H1 (cell line): ENCODE results near the gene HTR4. TPM values are rescaled to one million over a fixed set of nuclear protein-coding genes. Genes with fewer than 3 reads are reported as not detected.

Experiments
- CTCF ChIA-PET: fragments of 300-600 bp; sonication (Branson Sonifier 250); formaldehyde crosslinking; loops from one replicate; lab custom pipeline; 2021; ENCODE audit not compliant: partially characterized antibody; lab: Charles Lee
- POLR2A ChIA-PET: fragments of 300-600 bp; sonication (Branson Sonifier 250); formaldehyde crosslinking; loops from one replicate; lab custom pipeline; 2021; ENCODE audit warnings: inconsistent platforms; ENCODE audit not compliant: partially characterized antibody; lab: Charles Lee
- DNase-seq, 2 experiments: peaks; one replicate each; pipeline versions ENCODE4 v3.0.0 to v3.0.0-alpha.2; 2010 to 2022; ENCODE audit warnings: low spot score in 2 of 2, low read depth in 1 of 2, mixed read lengths in 1 of 2
- FAIRE-seq: peaks from 2 replicates; lab custom pipeline; 2011; peaks lifted over from hg19 to GRCh38; lab: Jason Lieb, UNC
- H2AFZ ChIP-seq: 2 replicates; pipeline ENCODE4 v1.8.1; 2012; ENCODE audit warnings: low read length, inconsistent platforms
- H2AK5ac ChIP-seq: 2 replicates; pipeline ENCODE4 v1.6.1; 2013; ENCODE audit warnings: low read depth, low read length
- H2BK120ac ChIP-seq: replicated peaks from 2 replicates; pipeline ENCODE3; 2013; ENCODE audit warnings: low read depth, low read length, inconsistent platforms
- H2BK12ac ChIP-seq: 2 replicates; pipeline ENCODE4 v1.6.1; 2013; ENCODE audit warnings: low read depth, low read length
- H2BK15ac ChIP-seq: 2 replicates; pipeline ENCODE4 v1.6.1; 2013; ENCODE audit warnings: low read length
- H2BK20ac ChIP-seq: 2 replicates; pipeline ENCODE4 v1.6.1; 2013; ENCODE audit warnings: low read length
- H2BK5ac ChIP-seq: 2 replicates; pipeline ENCODE4 v1.6.1; 2013; ENCODE audit warnings: low read depth, low read length
- H3K14ac ChIP-seq: 2 replicates; pipeline ENCODE4 v1.6.1; 2013; ENCODE audit warnings: inconsistent platforms; ENCODE audit not compliant: insufficient read length
- H3K18ac ChIP-seq: 2 replicates; pipeline ENCODE4 v1.6.1; 2013; ENCODE audit warnings: low read length; ENCODE audit errors: extremely low read depth
- H3K23ac ChIP-seq: 2 replicates; pipeline ENCODE4 v1.6.1; 2013; ENCODE audit warnings: inconsistent platforms; ENCODE audit not compliant: insufficient read length
- H3K23me2 ChIP-seq: 2 replicates; pipeline ENCODE4 v1.6.1; 2013; ENCODE audit warnings: low read depth, low read length
- H3K27ac ChIP-seq: 2 replicates; pipeline ENCODE4 v1.6.1; 2011; ENCODE audit warnings: low read depth, low read length, inconsistent platforms
- H3K27me3 ChIP-seq, 4 experiments: replicated peaks in 1 of 4; 1 replicate in 1 of 4; 2 replicates in 3 of 4; pipeline versions ENCODE4 v1.6.1 to v1.8.1; 2011 to 2013; ENCODE audit warnings: low read length in 3 of 4, mild to moderate bottlenecking in 3 of 4, inconsistent platforms in 2 of 4, mixed read lengths in 2 of 4, moderate library complexity in 1 of 4; ENCODE audit not compliant: control insufficient read depth in 3 of 4, insufficient read depth in 3 of 4; ENCODE audit errors: extremely low read depth in 1 of 4
- H3K36me3 ChIP-seq, 4 experiments: 2 replicates each; pipeline versions ENCODE4 v1.6.1 to v1.8.1; 2011 to 2013; ENCODE audit warnings: mild to moderate bottlenecking in 4 of 4, low read length in 3 of 4, moderate library complexity in 2 of 4, control low read depth in 1 of 4, inconsistent platforms in 1 of 4; ENCODE audit not compliant: insufficient read depth in 4 of 4, control insufficient read depth in 2 of 4
- H3K4ac ChIP-seq: replicated peaks from 2 replicates; pipeline ENCODE3; 2013; ENCODE audit warnings: low read length, low read depth, mixed read lengths, inconsistent platforms; ENCODE audit not compliant: insufficient read length
- H3K4me1 ChIP-seq, 4 experiments: replicated peaks in 1 of 4; 1 replicate in 1 of 4; 2 replicates in 3 of 4; pipeline versions ENCODE4 v1.6.1 to v1.8.1; 2011 to 2013; ENCODE audit warnings: low read length in 3 of 4, inconsistent platforms in 2 of 4, mixed read lengths in 1 of 4; ENCODE audit not compliant: insufficient read depth in 4 of 4, control insufficient read depth in 3 of 4
- H3K4me2 ChIP-seq, 2 experiments: 2 replicates each; pipeline versions ENCODE4 v1.6.1 to v1.8.1; 2011 to 2013; ENCODE audit warnings: low read depth in 2 of 2, low read length in 2 of 2, control low read depth in 1 of 2, inconsistent platforms in 1 of 2, mild to moderate bottlenecking in 1 of 2; ENCODE audit not compliant: insufficient read depth in 1 of 2
- H3K4me3 ChIP-seq, 4 experiments: fragments of 200-600, 300-600 bp in 1 of 4; sonication (generic), shearing (Covaris generic), sonication (Bioruptor Twin) in 1 of 4; 2 replicates each; pipeline versions ENCODE4 v1.5.1 to v1.8.1; 2011 to 2016; ENCODE audit warnings: low read length in 4 of 4, low read depth in 3 of 4, control low read depth in 2 of 4, inconsistent platforms in 2 of 4, mild to moderate bottlenecking in 2 of 4, mixed read lengths in 1 of 4, moderate library complexity in 1 of 4; ENCODE audit not compliant: insufficient read depth in 2 of 4; ENCODE audit errors: extremely low read depth in 1 of 4
- H3K56ac ChIP-seq: replicated peaks from 2 replicates; pipeline ENCODE3; 2013; ENCODE audit warnings: low read depth, mild to moderate bottlenecking, mixed read lengths, low read length, inconsistent platforms; ENCODE audit not compliant: insufficient read length
- H3K79me1 ChIP-seq: 2 replicates; pipeline ENCODE4 v1.6.1; 2013; ENCODE audit warnings: low read depth, low read length, control low read depth
- H3K79me2 ChIP-seq, 2 experiments: 2 replicates each; pipeline versions ENCODE4 v1.6.1 to v1.8.1; 2012 to 2013; ENCODE audit warnings: low read length in 2 of 2, mild to moderate bottlenecking in 2 of 2, inconsistent platforms in 1 of 2; ENCODE audit not compliant: insufficient read depth in 2 of 2, control insufficient read depth in 1 of 2
- H3K9ac ChIP-seq, 4 experiments: replicated peaks in 1 of 4; 1 replicate in 1 of 4; 2 replicates in 3 of 4; pipeline versions ENCODE4 v1.6.1 to v1.8.1; 2011 to 2013; ENCODE audit warnings: low read depth in 3 of 4, low read length in 3 of 4, control low read depth in 2 of 4, mild to moderate bottlenecking in 2 of 4, moderate library complexity in 2 of 4, inconsistent platforms in 1 of 4; ENCODE audit errors: extremely low read depth in 1 of 4
- H3K9me3 ChIP-seq, 2 experiments: 2 replicates each; pipeline versions ENCODE4 v1.6.1 to v1.8.1; 2012 to 2013; ENCODE audit warnings: mild to moderate bottlenecking in 2 of 2, moderate library complexity in 2 of 2, control low read depth in 1 of 2, inconsistent platforms in 1 of 2, low read depth in 1 of 2, low read length in 1 of 2, mixed read lengths in 1 of 2; ENCODE audit not compliant: insufficient read depth in 2 of 2
- H4K20me1 ChIP-seq, 2 experiments: replicated peaks in 1 of 2; 2 replicates each; pipeline versions ENCODE3 to v1.8.1; 2011 to 2013; ENCODE audit warnings: inconsistent platforms in 2 of 2, low read length in 2 of 2, mild to moderate bottlenecking in 1 of 2; ENCODE audit not compliant: insufficient read depth in 2 of 2, control insufficient read depth in 1 of 2
- H4K5ac ChIP-seq: 2 replicates; pipeline ENCODE4 v1.6.1; 2013; ENCODE audit warnings: low read length, low read depth, mixed read lengths, inconsistent platforms; ENCODE audit not compliant: insufficient read length
- H4K8ac ChIP-seq: 2 replicates; pipeline ENCODE4 v1.8.0; 2013; ENCODE audit warnings: mild to moderate bottlenecking, moderate library complexity, low read length, inconsistent platforms; ENCODE audit not compliant: insufficient read depth; ENCODE audit errors: extremely low read depth
- H4K91ac ChIP-seq: replicated peaks from 2 replicates; pipeline ENCODE3; 2013; ENCODE audit warnings: low read length, mixed read lengths, inconsistent platforms; ENCODE audit not compliant: insufficient read length
- ATF2 ChIP-seq: IDR thresholded peaks from 2 replicates; pipeline ENCODE4 v1.6.1; 2012; ENCODE audit warnings: low read length, inconsistent platforms
- CEBPB ChIP-seq: IDR thresholded peaks from 2 replicates; pipeline ENCODE4 v1.6.1; 2012; ENCODE audit warnings: low read depth, low read length
- CHD1 ChIP-seq: IDR thresholded peaks from 2 replicates; pipeline ENCODE4 v1.6.1; 2012; ENCODE audit warnings: low read depth, low read length, improper control_type of control experiment
- CTCF ChIP-seq, 3 experiments: IDR thresholded peaks; 1 replicate in 2 of 3; 2 replicates in 1 of 3; pipeline versions ENCODE4 v1.5.1 to v1.6.1; 2011; ENCODE audit warnings: low read length in 3 of 3, mild to moderate bottlenecking in 3 of 3, inconsistent platforms in 2 of 3, low read depth in 1 of 3, moderate library complexity in 1 of 3; ENCODE audit not compliant: insufficient read depth in 1 of 3; ENCODE audit errors: control extremely low read depth in 1 of 3
- RAD21 ChIP-seq, 2 experiments: IDR thresholded peaks in 1 of 2; conservative IDR thresholded peaks in 1 of 2; 2 replicates each; pipeline ENCODE4 v1.6.1; 2011; ENCODE audit warnings: low read depth in 2 of 2, low read length in 2 of 2, improper control_type of control experiment in 1 of 2, inconsistent platforms in 1 of 2, mild to moderate bottlenecking in 1 of 2, moderate library complexity in 1 of 2
- WGBS, 2 experiments: shearing (Covaris generic) in 1 of 2; methylation state at CpG; one replicate each; pipeline versions ENCODE4 v1.1.6 to v1.1.7; 2013 to 2015; ENCODE audit warnings: low lambda C conversion rate in 2 of 2, mixed read lengths in 2 of 2, inconsistent platforms in 1 of 2, low coverage in 1 of 2, missing lambda C conversion rate in 1 of 2; ENCODE audit not compliant: insufficient replicate concordance in 2 of 2, insufficient coverage in 1 of 2, insufficient read length in 1 of 2; ENCODE audit errors: extremely low coverage in 1 of 2, missing lambda C conversion rate in 1 of 2; 5-methylcytosine and 5-hydroxymethylcytosine counted together
- polyA plus RNA-seq, 7 experiments: library from polyadenylated mRNA; depleted of rRNA in 3 of 7; stranded (reverse) in 5 of 7; unstranded in 2 of 7; fragments of >200 nt in 5 of 7; fragments of 200-250 nt in 2 of 7; gene quantifications; 1 replicate in 5 of 7; 2 replicates in 1 of 7; 4 replicates in 1 of 7; pipeline versions ENCODE4 v1.2.1 to v1.2.3, GENCODE V29; 2011 to 2013; ENCODE audit warnings: missing spikeins in 2 of 7, mixed read lengths in 2 of 7
- total RNA-seq: library from RNA; stranded (reverse); fragmentation: NEBNext Ultra II Directional; extraction: Animal tissue kit (Norgen Biotek cat#: 25700); gene quantifications from 2 replicates; pipeline ENCODE4 v1.2.1, GENCODE V29; 2021

The HTR4 gene
- total and polyA plus RNA-seq, 2 of the 8 experiments (the other 6 are each of a cell fraction or from before 2014, with no cell fraction given): not detected

GRCh38 chr5:148523139-148523538 lies 131.2 kb downstream of the HTR4 start:
- H3K9me3 ChIP-seq: no peaks in the 10 kb centered on the region
- H3K27me3 ChIP-seq: no peaks in the 10 kb centered on the region
- no peaks in the 10 kb centered on the region for H3K79me2 ChIP-seq
- H4K8ac ChIP-seq: no peak overlapping the region
- ChIA-PET CTCF (interaction anchor here (1.2 to 2.7 kb wide), 5 partner anchors 63 to 208 kb away, joined by 3 to 15 read pairs (median 4); no protein-coding TSS in a partner anchor), POLR2A (no interaction called here)
- H3K9ac ChIP-seq: no peak overlapping the region
- H2AK5ac ChIP-seq: no peak overlapping the region
- H3K23ac ChIP-seq: no peak overlapping the region
- no peak overlapping the region for H2BK20ac ChIP-seq
- no peaks in the 10 kb centered on the region for H3K79me1 ChIP-seq
- H4K5ac ChIP-seq: no peak overlapping the region
- H3K27ac ChIP-seq: no peak overlapping the region
- H3K56ac ChIP-seq: no peak overlapping the region
- no peak overlapping the region for H2BK12ac ChIP-seq
- TF ChIP-seq CHD1 (no peak), CEBPB (peak; percentile 69), CTCF (IDR thresholded peaks at IDR 0.05; ENCODE audit: control extremely low read depth in 1 of 3, insufficient read depth in 1 of 3, low read depth in 1 of 3, low read length in 3 of 3) (peak in 2 of 3 experiments; percentile 24 to 32; a peak in 2 of 4 replicates), RAD21 (IDR thresholded peaks at IDR 0.05 in 1 of 2, conservative IDR thresholded peaks at IDR 0.05 in 1 of 2; ENCODE audit: low read depth in 2 of 2, low read length in 2 of 2) (peak; percentile 12 to 47; a peak in 2 of 4 replicates), ATF2 (no peak)
- no peak overlapping the region for H2BK5ac ChIP-seq
- no peak overlapping the region for H3K4me2 ChIP-seq
- no peak overlapping the region for H2BK15ac ChIP-seq
- no peak overlapping the region for H2BK120ac ChIP-seq
- DNase-seq: peak in 1 of 2 experiments; percentile 50
- no peaks in the 10 kb centered on the region for H3K36me3 ChIP-seq
- no peaks in the 10 kb centered on the region for H3K23me2 ChIP-seq
- H3K4me1 ChIP-seq: no peaks in the 10 kb centered on the region
- H3K18ac ChIP-seq: no peak overlapping the region
- no peak overlapping the region for H2AFZ ChIP-seq
- no peak overlapping the region for H3K4ac ChIP-seq
- H3K14ac ChIP-seq: no peak overlapping the region
- no peak overlapping the region for H3K4me3 ChIP-seq
- H4K91ac ChIP-seq: no peak overlapping the region
- FAIRE-seq: no peak
- H4K20me1 ChIP-seq: no peaks in the 10 kb centered on the region
- WGBS, 2 experiments: 77% methylated on average over 5 of the region's 5 CpGs; no CpG with 5 or more reads in 1 of the 2 experiments
